CD4-positive, alpha-beta T cell (primary cell): Measurements from ENCODE around the gene WIPI1. TPM values are rescaled to one million over a fixed set of nuclear protein-coding genes. Genes with fewer than 3 reads are reported as not detected.

ENCODE experiments used
- ATAC-seq: fragments of 200-7000 bp; cut with Tn5 transposase; one replicate; pipeline ENCODE4 v1.10.0; 2022; ENCODE audit warnings: mild to moderate bottlenecking; ENCODE audit not compliant: poor library complexity
- CTCF ChIA-PET: fragments of 350-600 bp; sonication (Branson Sonifier 250); formaldehyde crosslinking; loops from one replicate; lab custom pipeline; 2021; ENCODE audit warnings: antibody characterized with exemption, inconsistent platforms; lab: Charles Lee
- POLR2A ChIA-PET: fragments of 350-600 bp; sonication (Branson Sonifier 250); formaldehyde crosslinking; loops from one replicate; lab custom pipeline; 2021; ENCODE audit warnings: antibody characterized with exemption, inconsistent platforms; lab: Charles Lee
- DNase-seq, 14 experiments: peaks; one replicate each; pipeline ENCODE4 v3.0.0-alpha.2; 2013 to 2020; ENCODE audit warnings: mixed read lengths in 2 of 14
- H3K27ac ChIP-seq, 2 donors: one replicate each; pipeline versions ENCODE4 v1.5.1 to v1.7.0; 2013; ENCODE audit warnings: low read length in 2 of 2, low read depth in 1 of 2, mild to moderate bottlenecking in 1 of 2
- H3K27me3 ChIP-seq, 2 experiments: 1 replicate in 1 of 2; 2 replicates in 1 of 2; pipeline versions ENCODE4 v1.6.1 to v1.7.0; 2013; ENCODE audit warnings: low read length in 2 of 2, control low read depth in 1 of 2, mild to moderate bottlenecking in 1 of 2, moderate library complexity in 1 of 2; ENCODE audit not compliant: insufficient read depth in 2 of 2, control insufficient read depth in 1 of 2
- H3K36me3 ChIP-seq: one replicate; pipeline ENCODE4 v1.6.1; 2013; ENCODE audit warnings: low read length, control low read depth; ENCODE audit not compliant: insufficient read depth
- H3K4me1 ChIP-seq: one replicate; pipeline ENCODE4 v1.6.1; 2013; ENCODE audit warnings: low read length, control low read depth; ENCODE audit not compliant: insufficient read depth
- H3K4me3 ChIP-seq: one replicate; pipeline ENCODE4 v1.5.1; 2013; ENCODE audit warnings: mild to moderate bottlenecking, low read length, moderate library complexity
- H3K9me3 ChIP-seq, 2 experiments: 1 replicate in 1 of 2; 2 replicates in 1 of 2; pipeline versions ENCODE4 v1.6.1 to v1.7.0; 2013; ENCODE audit warnings: low read length in 2 of 2, mild to moderate bottlenecking in 2 of 2, control low read depth in 1 of 2, moderate library complexity in 1 of 2; ENCODE audit not compliant: control insufficient read depth in 1 of 2, insufficient read depth in 1 of 2
- H3K27ac Mint-ChIP-seq: one replicate; pipeline ENCODE4 v1.8.0; 2020; ENCODE audit warnings: mixed read lengths
- H3K27me3 Mint-ChIP-seq: one replicate; pipeline ENCODE4 v1.8.0; 2021; ENCODE audit warnings: mixed read lengths
- H3K36me3 Mint-ChIP-seq: one replicate; pipeline ENCODE4 v1.8.0; 2021; ENCODE audit warnings: low read depth, mixed read lengths
- H3K4me1 Mint-ChIP-seq: one replicate; pipeline ENCODE4 v1.8.0; 2021; ENCODE audit warnings: low read depth, mixed read lengths
- H3K4me3 Mint-ChIP-seq: one replicate; pipeline ENCODE4 v1.8.0; 2020; ENCODE audit warnings: mild to moderate bottlenecking, mixed read lengths
- H3K9me3 Mint-ChIP-seq: one replicate; pipeline ENCODE4 v1.8.0; 2020; ENCODE audit warnings: mixed read lengths
- intact Hi-C, 2 experiments: fragments of 100-400 bp; cut with DNase I in 1 of 2; cut with micrococcal nuclease in 1 of 2; formaldehyde crosslinking; loops; one replicate each; pipeline versions ENCODE4 v1.15.1 to v1.9.0; 2023 to 2025; cut with DNase I, micrococcal nuclease
- total RNA-seq, 174 experiments: library from RNA in 2 of 174; stranded (reverse) in 2 of 174; gene quantifications; one replicate each; pipeline ENCODE4 v1.2.3 and lab custom pipeline; 2021 to 2026
- TF ChIP-seq, protein P1 (sequence below): fragments of 200-600 bp; IDR thresholded peaks from one replicate; pipeline ENCODE4 v1.8.0; 2022; ENCODE audit warnings: antibody characterized with exemption, mild to moderate bottlenecking

WIPI1 gene
- total RNA-seq, 2 experiments from 2014 or later, result 2.0 to 2.6 TPM

DNA sequence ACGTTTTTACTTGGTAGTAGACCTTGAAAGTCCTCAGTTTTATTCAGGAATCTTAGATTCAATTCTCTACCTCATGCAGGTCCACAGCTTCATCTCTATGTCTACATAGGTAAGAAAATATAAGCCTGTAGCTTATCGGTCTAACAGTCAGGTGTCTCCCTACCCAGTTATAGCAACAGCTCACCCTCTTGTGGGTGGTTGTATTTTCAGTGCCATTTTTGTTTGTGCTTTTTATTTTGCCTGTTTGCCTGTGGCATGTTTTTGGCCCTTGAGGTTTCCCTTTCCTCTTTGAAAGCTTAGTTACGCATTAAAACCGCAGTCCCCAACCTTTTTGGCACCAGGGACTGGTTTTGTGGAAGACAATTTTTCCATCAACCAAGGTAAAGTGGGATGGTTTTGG lies 23.6 kb upstream of the WIPI1 start:
- Histone ChIP-seq H3K4me1 (no peaks in the 10 kb centered on the region), H3K27ac (no peak overlapping the region), H3K27me3 (no peaks in the 10 kb centered on the region), H3K4me3 (no peak overlapping the region), H3K36me3 (no peaks in the 10 kb centered on the region), H3K9me3 (no peaks in the 10 kb centered on the region)
- DNase-seq (no peak), ATAC-seq (no peak)
- H3K4me1 Mint-ChIP-seq, result no peaks in the 10 kb centered on the region
- H3K27ac Mint-ChIP-seq, result no peak overlapping the region
- ChIA-PET POLR2A (no interaction called here), CTCF (interaction anchor here (1.5 kb wide), 1 partner anchor 11 kb away, joined by 3 read pairs; no protein-coding TSS in a partner anchor)
- H3K4me3 Mint-ChIP-seq, result no peak overlapping the region
- TF ChIP-seq, protein P1, sequence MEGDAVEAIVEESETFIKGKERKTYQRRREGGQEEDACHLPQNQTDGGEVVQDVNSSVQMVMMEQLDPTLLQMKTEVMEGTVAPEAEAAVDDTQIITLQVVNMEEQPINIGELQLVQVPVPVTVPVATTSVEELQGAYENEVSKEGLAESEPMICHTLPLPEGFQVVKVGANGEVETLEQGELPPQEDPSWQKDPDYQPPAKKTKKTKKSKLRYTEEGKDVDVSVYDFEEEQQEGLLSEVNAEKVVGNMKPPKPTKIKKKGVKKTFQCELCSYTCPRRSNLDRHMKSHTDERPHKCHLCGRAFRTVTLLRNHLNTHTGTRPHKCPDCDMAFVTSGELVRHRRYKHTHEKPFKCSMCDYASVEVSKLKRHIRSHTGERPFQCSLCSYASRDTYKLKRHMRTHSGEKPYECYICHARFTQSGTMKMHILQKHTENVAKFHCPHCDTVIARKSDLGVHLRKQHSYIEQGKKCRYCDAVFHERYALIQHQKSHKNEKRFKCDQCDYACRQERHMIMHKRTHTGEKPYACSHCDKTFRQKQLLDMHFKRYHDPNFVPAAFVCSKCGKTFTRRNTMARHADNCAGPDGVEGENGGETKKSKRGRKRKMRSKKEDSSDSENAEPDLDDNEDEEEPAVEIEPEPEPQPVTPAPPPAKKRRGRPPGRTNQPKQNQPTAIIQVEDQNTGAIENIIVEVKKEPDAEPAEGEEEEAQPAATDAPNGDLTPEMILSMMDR, result no peak
- intact Hi-C loops, result no loop called here
- no peaks in the 10 kb centered on the region for H3K36me3 Mint-ChIP-seq
- H3K27me3 Mint-ChIP-seq, result peaks cover 16% of the 10 kb centered on the region
- H3K9me3 Mint-ChIP-seq, result no peaks in the 10 kb centered on the region

DNA sequence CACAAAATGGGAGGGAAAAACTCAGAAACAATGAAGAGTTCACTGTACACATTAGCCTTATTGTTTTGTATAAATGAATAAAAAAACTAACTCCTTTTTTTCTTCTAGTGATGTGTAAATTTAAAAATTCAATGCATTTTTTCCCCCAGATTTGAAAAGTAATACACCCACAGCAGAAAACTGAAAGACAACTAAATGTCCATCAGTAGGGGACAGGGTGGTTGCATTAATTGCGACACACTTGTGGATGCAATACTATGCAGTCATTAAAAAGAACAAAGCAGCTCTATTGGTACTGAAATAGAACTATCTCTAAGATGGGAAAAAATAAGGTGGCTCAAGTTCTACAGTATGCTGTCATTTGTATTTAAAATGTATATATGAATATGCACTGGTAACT lies 13.7 kb upstream of the WIPI1 start:
- intact Hi-C loops, result no loop called here
- Histone ChIP-seq H3K27ac (no peak overlapping the region), H3K27me3 (peaks cover 0 to 6% of the 10 kb centered on the region in 2 experiments), H3K4me3 (no peak overlapping the region), H3K9me3 (no peaks in the 10 kb centered on the region), H3K36me3 (no peaks in the 10 kb centered on the region), H3K4me1 (no peaks in the 10 kb centered on the region)
- no peak overlapping the region for H3K27ac Mint-ChIP-seq
- DNase-seq, result no peak
- H3K4me3 Mint-ChIP-seq, result no peak overlapping the region
- H3K9me3 Mint-ChIP-seq, result no peaks in the 10 kb centered on the region
- H3K27me3 Mint-ChIP-seq, result no peaks in the 10 kb centered on the region
- POLR2A ChIA-PET, result no interaction called here
- CTCF ChIA-PET, result interaction anchor here (1.1 kb wide), 1 partner anchor 13 kb away, joined by 3 read pairs; no protein-coding TSS in a partner anchor
- no peak for ATAC-seq
- TF ChIP-seq, protein P1, result no peak
- H3K36me3 Mint-ChIP-seq, result no peaks in the 10 kb centered on the region
- no peaks in the 10 kb centered on the region for H3K4me1 Mint-ChIP-seq

DNA sequence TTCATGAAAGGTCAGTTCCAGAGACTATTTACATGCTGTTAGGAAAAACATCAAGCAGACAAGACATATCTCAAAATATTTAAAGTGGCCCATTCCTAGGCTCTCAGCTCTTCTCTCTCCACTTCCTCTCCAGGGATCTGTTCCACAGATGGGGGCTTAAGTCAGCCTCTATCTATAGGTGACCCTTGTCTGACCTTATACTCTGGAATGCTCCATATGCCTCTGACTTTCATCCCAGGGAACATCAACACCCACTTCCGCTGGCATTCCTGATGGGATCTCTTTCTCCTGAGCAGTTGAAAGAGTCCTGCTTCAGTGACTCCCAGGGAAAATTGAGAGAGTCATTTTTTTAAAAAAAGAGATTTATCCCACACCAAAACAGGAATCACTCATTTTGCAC lies 11.5 kb upstream of the WIPI1 start:
- intact Hi-C loops, result loop anchor here in 1 of 2 experiments (10.0 kb wide), 1 partner anchor 264 kb away; no protein-coding TSS in a partner anchor
- POLR2A ChIA-PET, result interaction anchor here (1.0 kb wide), 1 partner anchor 213 kb away, joined by 3 read pairs; no protein-coding TSS in a partner anchor

More for the DNA sequence above, 11.5 kb upstream of the WIPI1 start:
- no peak for DNase-seq
- Mint-ChIP-seq H3K27me3 (no peaks in the 10 kb centered on the region), H3K4me1 (no peaks in the 10 kb centered on the region), H3K36me3 (no peaks in the 10 kb centered on the region), H3K4me3 (no peak overlapping the region), H3K9me3 (no peaks in the 10 kb centered on the region), H3K27ac (no peak overlapping the region)
- no peak for ATAC-seq
- Histone ChIP-seq H3K9me3 (no peaks in the 10 kb centered on the region), H3K27me3 (peaks cover 0 to 6% of the 10 kb centered on the region in 2 experiments), H3K4me1 (no peaks in the 10 kb centered on the region), H3K36me3 (no peaks in the 10 kb centered on the region), H3K4me3 (no peak overlapping the region), H3K27ac (no peak overlapping the region)
- TF ChIP-seq, protein P1, result no peak
- CTCF ChIA-PET, result no interaction called here
